ENCODE measurements around the gene AP4S1.

DNA sequence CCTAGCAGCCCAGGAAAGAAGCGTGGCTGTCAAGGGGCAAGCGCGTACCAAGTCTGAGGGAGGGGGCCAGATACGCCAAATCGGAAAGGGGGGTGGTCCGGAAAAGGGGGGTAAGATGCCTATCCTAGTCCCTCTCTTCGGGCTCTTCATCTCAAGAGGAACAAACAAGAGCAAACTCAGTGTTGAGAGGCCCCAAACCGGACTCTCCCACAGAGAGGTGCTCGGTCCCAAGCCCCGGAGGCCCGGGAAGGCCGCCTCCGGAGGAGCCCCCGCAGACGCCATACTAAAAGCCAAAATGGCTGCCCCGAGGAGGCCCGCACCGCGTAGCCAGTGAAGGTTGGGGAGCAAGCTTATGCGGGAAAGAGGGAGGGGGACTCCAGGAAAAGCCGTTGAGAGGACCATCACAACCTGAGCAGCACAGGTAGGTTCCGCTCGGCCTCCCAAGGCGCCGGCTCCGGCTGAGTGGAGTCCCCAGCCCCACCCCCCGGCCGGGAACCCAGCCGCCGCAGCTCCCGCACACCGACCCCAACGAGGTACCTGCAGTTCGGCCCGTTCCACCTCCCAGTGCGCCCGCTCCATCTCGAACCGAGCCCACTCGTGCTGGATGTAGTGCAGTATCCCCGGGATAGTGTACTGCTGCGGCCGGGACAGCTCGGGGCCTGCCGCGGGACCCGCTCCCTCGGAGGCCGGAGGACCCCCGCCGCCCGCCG is at the start of gene AP4S1:
- TF ChIP-seq, protein P1, sequence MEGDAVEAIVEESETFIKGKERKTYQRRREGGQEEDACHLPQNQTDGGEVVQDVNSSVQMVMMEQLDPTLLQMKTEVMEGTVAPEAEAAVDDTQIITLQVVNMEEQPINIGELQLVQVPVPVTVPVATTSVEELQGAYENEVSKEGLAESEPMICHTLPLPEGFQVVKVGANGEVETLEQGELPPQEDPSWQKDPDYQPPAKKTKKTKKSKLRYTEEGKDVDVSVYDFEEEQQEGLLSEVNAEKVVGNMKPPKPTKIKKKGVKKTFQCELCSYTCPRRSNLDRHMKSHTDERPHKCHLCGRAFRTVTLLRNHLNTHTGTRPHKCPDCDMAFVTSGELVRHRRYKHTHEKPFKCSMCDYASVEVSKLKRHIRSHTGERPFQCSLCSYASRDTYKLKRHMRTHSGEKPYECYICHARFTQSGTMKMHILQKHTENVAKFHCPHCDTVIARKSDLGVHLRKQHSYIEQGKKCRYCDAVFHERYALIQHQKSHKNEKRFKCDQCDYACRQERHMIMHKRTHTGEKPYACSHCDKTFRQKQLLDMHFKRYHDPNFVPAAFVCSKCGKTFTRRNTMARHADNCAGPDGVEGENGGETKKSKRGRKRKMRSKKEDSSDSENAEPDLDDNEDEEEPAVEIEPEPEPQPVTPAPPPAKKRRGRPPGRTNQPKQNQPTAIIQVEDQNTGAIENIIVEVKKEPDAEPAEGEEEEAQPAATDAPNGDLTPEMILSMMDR (IDR thresholded peaks at IDR 0.05): no peak
- no peak for TF ChIP-seq POLR2A (IDR thresholded peaks at IDR 0.05)

Measured in testis (tissue), 2 donors.